HCT116 (cell line): ENCODE results near the gene CACNG6.

Experiments
- EGR1 ChIP-seq: IDR thresholded peaks from 2 replicates; pipeline ENCODE4 v1.6.1; 2012; ENCODE audit warnings: low read depth
- EZH2 ChIP-seq: fragments of 200-600 bp; sonication (generic); IDR thresholded peaks from 2 replicates; pipeline ENCODE4 v1.6.1; 2017; ENCODE audit warnings: antibody characterized with exemption, mixed run types
- EZH2phosphoT487 ChIP-seq: fragments of 200-600 bp; IDR thresholded peaks from 2 replicates; pipeline ENCODE4 v1.6.1; 2018; ENCODE audit warnings: antibody characterized with exemption, borderline replicate concordance
- YY1 ChIP-seq: IDR thresholded peaks from 2 replicates; pipeline ENCODE4 v1.6.1; 2011; ENCODE audit warnings: low read length, low read depth, moderate library complexity, mild to moderate bottlenecking; ENCODE audit not compliant: insufficient replicate concordance; ENCODE audit errors: extremely low read depth
- TF ChIP-seq, protein P1 (sequence below), 3 experiments: fragments of 200-600 bp in 1 of 3; sonication (generic) in 1 of 3; IDR thresholded peaks in 2 of 3; conservative IDR thresholded peaks in 1 of 3; 2 replicates each; pipeline ENCODE4 v1.5.1; 2012 to 2017; ENCODE audit warnings: low read depth in 2 of 3, low read length in 2 of 3, antibody characterized with exemption in 1 of 3, borderline replicate concordance in 1 of 3, control low read depth in 1 of 3, mild to moderate bottlenecking in 1 of 3, mixed read lengths in 1 of 3, mixed run types in 1 of 3, moderate library complexity in 1 of 3; ENCODE audit not compliant: insufficient read depth in 1 of 3
- TF ChIP-seq, protein P2 (sequence below): IDR thresholded peaks from 2 replicates; pipeline ENCODE4 v1.6.1; 2012

DNA sequence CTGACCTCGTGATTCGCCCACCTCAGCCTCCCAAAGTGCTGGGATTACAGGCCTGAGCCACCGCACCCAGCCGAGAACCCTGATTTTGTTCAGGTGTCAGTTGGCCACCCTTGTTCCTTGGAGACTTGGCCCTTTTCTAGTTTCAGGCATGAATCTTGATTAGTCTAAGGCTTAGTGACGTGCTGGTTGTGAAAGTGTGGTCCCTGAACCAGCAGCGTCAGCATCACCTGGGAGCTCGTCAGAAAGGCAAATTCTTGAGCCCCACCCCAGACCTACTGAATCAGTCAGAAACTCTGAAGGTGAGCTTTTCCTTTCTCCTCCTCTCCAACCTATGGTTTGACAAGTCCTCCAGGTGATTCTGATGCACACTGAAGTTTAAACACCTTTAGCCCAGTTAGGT lies 35.2 kb downstream of the CACNG6 start:
- TF ChIP-seq EZH2: no peak
- no peak for TF ChIP-seq EZH2phosphoT487
- TF ChIP-seq, protein P1, sequence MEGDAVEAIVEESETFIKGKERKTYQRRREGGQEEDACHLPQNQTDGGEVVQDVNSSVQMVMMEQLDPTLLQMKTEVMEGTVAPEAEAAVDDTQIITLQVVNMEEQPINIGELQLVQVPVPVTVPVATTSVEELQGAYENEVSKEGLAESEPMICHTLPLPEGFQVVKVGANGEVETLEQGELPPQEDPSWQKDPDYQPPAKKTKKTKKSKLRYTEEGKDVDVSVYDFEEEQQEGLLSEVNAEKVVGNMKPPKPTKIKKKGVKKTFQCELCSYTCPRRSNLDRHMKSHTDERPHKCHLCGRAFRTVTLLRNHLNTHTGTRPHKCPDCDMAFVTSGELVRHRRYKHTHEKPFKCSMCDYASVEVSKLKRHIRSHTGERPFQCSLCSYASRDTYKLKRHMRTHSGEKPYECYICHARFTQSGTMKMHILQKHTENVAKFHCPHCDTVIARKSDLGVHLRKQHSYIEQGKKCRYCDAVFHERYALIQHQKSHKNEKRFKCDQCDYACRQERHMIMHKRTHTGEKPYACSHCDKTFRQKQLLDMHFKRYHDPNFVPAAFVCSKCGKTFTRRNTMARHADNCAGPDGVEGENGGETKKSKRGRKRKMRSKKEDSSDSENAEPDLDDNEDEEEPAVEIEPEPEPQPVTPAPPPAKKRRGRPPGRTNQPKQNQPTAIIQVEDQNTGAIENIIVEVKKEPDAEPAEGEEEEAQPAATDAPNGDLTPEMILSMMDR (IDR thresholded peaks at IDR 0.05 in 2 of 3, conservative IDR thresholded peaks at IDR 0.05 in 1 of 3; ENCODE audit: borderline replicate concordance in 1 of 3, insufficient read depth in 1 of 3, low read depth in 2 of 3, low read length in 2 of 3): no peak
- TF ChIP-seq, protein P2, sequence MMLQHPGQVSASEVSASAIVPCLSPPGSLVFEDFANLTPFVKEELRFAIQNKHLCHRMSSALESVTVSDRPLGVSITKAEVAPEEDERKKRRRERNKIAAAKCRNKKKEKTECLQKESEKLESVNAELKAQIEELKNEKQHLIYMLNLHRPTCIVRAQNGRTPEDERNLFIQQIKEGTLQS: no peak
- no peak for TF ChIP-seq YY1
- no peak for TF ChIP-seq EGR1
